ENCODE data around the gene FADS1.

GRCh38 chr11:61832754-61833153 lies 16.0 kb upstream of the FADS1 start:
- TF ChIP-seq YY1 (IDR thresholded peaks at IDR 0.05; ENCODE audit: insufficient read depth, insufficient read length), result no peak
- no peak for TF ChIP-seq SUZ12 (IDR thresholded peaks at IDR 0.05; ENCODE audit: extremely low read depth, insufficient read depth, insufficient read length)
- no peak for TF ChIP-seq ZNF274 (IDR thresholded peaks at IDR 0.05; ENCODE audit: low read depth, low read length)
